Stimulated activated CD8-positive, alpha-beta memory T cell treated with anti-CD3 and anti-CD28 coated beads, Interleukin-4, amount 100 ng/mL, for 24 hours (primary cell): ENCODE data around the gene IFNA17.
"Not testable (repeated sequence)": the region's sequence is repeated elsewhere in the genome, so short reads cannot be mapped to it uniquely, and the experiment has no call there.

Source experiments
- DNase-seq: peaks from one replicate; pipeline ENCODE4 v3.0.0-alpha.2; 2020; ENCODE audit warnings: low read depth

IFNA17 gene

DNA sequence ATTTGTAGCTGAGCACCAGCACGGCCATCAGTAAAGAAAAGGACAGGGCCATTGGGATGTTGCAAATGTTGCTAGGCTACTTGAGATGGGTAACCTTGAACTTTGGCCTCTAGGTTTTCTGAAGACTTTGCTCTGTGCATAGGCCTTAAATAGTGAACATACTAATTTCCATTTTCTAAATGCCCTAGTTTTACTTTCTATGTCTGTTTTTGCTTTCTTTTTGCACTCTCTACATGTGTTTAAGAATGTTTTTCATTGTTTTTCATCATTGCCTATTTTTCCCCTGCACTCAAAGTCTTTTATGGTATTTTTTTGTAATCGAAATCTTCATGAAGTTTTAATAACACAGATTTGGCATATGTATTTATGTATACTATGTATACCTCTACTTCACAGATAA is at the start of gene IFNA17:
Gene IFNA17, minus strand, starts transcription at position 101 of the 400 bp plus-strand sequence. Its CDS starts 49 bp downstream, at position 52.
- DNase-seq, result no peak

GRCh38 chr9:21268347-21268657 is 40.3 kb upstream of the IFNA17 start:
- DNase-seq, result no peak

DNA sequence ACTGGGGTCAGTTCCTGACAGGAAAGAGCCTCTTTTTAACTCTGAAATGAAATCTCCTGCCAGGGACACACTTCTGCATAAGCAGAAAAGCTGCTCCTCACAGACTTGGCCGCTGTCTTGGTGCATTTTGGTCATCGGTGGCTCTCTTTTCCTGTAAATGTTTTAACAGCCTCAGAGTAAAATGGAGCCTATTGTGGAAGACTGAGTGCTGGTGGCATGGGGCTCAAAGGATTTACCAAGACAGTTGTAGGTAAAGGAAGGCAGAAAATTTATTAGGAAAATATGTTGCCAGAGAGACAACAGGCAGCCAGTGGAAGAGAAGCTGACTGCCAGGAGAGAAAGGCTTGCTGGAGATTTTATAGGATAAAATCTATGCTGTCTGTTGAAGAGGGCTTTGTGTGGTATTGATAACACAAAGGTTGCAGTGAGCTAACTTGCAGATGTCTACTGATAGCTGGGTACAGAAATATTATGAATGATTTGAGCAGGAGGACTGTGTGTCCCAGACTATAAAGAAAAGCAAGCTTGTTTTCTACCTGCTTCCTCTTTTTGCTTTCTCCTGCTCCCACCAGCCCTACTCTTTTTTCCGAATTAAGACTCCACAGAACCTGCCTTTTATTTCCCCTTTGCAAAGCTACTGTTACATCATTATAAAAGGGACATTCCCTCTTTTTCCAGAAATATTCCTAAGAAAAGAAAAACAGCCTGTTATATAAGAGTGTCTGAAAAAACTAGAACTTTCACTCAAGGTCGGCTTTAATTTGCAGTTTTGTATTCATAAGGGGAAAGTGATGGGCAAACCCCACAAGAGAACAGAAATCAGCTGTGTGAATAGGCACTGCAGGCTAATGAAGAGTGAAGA is 39.7 kb upstream of the IFNA17 start:
- no peak for DNase-seq

DNA sequence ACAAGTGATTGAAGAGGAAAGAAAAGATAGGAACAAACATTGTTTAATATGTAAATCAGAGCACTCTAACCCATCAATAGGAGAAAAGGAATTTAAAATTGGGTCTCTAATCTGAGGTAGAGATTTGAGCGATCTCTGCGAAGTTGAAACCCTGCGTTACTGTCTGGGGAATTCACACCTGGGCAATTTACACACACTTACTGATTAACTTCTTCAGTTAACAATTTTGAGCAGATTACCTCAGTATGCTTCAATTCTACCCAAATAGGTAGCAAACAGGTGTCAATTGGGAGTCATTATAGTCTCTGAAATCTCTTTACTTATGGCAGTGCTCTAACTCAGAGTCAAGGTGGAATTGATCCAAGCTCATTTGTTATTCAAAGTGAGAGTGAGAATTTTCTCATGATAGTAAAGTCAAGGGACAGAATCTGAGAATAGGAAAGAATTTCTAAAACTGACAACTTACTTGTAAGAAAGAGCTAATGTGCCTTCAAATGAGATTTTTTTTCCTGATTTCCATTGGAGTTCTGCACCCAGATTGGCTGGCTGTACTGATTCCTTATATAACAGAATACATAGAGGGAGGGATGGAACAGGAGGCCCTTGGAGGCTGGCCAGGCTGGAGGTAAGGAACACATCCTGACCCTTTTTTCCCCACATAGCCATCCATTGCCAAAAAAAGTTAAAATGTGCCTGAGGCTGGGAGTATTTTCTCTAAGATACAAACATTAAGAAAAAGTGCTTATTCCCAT is 38.9 kb upstream of the IFNA17 start:
- DNase-seq, result no peak

DNA sequence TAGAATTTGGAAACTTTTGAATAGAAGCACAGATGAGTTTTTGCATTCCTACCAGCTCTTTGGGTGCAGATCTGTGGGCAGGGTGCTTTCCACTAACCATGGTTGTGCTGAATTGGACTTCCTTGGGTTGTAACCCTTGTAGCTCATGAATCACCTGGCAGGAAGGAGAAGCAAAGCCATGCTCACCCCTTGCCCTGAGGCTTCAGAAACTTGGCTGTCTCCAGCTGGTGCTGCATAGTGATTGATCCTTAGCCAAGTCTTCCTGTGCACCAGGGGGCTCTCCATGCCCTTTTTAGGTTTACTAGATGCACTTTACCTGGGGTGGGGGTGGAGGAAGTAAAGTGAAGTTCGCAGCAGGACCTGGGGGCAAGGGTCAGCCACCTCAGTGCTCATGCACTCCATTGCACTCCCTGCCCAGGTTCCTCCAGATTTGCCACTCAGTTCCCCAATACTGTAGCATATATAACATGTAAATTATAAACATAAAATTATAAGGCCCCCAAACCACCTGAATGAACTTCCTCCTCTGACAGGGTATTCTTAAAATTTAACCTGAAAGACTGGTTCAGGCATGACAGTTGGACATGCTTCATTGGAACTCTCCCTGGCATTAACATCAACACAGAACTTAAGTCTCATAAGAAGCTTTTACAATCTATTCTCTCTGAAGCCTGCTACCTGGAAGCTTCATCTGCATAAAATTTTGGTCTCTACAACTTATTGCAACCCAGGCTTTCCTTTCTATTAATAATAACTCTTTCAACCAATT is 37.6 kb upstream of the IFNA17 start:
- DNase-seq, result no peak

GRCh38 chr9:21255538-21256212 is 27.7 kb upstream of the IFNA17 start:
- no peak for DNase-seq

GRCh38 chr9:21252721-21253547 is 24.9 kb upstream of the IFNA17 start:
- no peak for DNase-seq

DNA sequence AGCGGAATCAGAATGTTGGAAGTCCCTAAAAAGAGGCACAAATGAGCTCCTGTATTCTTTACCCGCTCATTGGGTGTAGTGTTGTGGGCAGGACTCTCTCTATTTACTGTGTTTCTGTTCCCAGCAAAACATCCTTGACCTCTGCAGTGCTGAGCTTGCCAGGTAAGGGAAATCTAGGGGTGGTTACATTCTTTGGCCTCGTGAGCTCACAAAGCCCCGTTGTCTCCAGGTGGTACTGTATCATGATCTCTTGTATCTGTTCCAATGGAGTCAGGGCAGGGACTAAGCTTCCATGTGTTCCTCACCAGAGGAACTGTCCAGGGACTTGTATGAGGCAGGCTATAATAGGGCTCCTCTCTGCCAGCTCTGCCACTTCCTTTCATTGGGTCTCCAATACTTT is 23.6 kb upstream of the IFNA17 start:
- DNase-seq, result no peak

DNA sequence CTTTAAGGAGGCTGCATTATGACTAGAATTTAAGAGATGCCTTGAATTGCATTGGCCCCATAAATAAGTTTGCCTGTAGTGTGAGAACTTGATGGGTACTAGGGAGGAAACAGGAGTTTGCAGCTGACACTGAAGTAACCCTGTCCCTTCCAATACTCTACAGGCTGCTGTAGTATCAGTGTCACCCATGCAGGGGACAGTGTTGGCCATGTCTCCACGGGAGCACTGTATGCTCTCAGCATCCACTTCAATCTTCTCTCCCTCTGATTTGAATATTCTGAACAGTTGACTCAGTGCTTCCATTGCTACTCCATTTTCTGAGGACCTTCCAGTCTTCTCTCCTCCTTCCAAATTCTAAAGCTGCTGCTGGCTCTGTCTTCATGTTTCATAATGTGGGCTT is 23.2 kb upstream of the IFNA17 start:
- DNase-seq, result no peak

DNA sequence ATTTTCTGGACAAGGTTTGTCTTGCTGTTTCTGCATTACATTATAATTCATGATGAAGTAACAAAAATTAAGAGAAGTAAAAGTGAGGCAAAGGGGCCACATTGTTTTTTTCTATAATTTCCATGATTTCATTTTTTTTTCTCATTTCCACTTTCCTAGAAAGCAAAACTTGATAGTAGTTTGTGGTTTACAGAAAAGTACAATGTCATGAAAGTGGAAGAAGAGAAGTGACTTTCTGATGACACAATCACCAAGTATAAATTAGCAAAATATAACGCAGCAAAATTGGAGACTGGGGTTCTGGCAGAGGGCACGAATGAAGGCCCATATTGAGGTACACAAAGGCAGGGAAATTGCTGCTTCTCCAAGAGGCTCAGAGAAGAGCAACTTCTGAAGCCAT is 16.8 kb upstream of the IFNA17 start:
- DNase-seq, result no peak

GRCh38 chr9:21239911-21240310 is 11.9 kb upstream of the IFNA17 start, which contains the start of gene IFNA14:
Gene IFNA14 (minus strand): TSS chr9:21240005. CDS start chr9:21239935, 70 bp downstream.
- DNase-seq, result no peak

DNA sequence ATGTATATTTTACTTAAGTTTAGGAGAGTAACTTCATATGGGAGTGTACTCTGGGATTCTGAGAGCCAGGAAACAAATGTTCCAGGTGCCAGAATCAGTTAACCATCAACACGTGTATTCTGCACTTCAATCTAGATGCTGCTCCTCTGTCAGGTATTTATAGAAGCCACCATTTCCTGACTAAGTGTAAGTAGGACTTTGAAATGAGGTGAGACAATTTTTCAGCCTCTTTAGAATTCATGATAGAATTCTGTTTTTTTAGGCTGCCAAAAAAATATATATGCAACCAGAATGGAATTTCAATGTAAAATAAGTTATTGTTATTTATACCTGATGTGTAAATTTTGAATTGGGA is 8.3 kb upstream of the IFNA17 start:
- not testable (repeated sequence) for DNase-seq

GRCh38 chr9:21235468-21236359 is 7.7 kb upstream of the IFNA17 start:
- not testable (repeated sequence) for DNase-seq

DNA sequence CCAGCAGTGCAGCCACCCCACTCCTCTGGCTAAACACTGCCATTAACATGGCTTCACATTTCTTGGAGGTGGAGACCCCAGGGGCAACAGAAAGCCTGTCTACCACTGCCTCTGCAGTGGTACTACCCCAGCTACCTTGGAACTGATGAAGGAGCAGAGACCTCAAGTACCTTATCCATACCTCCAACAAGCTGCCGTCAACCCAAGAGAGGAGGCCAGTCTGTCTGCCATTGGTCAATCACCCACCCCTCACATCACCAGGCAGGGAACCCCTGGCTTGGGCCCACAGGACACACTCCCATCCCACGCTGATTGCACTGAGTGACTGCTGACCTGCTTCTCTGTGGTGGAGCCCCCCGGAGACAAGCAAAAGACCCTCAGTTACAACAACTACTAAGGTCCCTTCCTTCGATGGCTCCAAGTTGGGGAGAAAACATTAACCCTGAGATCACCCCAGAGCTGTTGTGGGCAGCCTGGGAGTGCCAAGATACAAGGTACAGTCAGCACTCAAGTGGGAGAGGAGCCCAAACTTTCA is 6.2 kb upstream of the IFNA17 start:
- no peak for DNase-seq

GRCh38 chr9:21233258-21233657 is 5.2 kb upstream of the IFNA17 start:
- DNase-seq, result no peak

- not testable (repeated sequence) for DNase-seq
Observed at GRCh38 chr9:21217211-21217610, 10.8 kb downstream of the IFNA17 start, which contains the start of gene IFNA16. Gene IFNA16 (minus strand): TSS chr9:21217311. CDS start chr9:21217305, 6 bp downstream.

DNA sequence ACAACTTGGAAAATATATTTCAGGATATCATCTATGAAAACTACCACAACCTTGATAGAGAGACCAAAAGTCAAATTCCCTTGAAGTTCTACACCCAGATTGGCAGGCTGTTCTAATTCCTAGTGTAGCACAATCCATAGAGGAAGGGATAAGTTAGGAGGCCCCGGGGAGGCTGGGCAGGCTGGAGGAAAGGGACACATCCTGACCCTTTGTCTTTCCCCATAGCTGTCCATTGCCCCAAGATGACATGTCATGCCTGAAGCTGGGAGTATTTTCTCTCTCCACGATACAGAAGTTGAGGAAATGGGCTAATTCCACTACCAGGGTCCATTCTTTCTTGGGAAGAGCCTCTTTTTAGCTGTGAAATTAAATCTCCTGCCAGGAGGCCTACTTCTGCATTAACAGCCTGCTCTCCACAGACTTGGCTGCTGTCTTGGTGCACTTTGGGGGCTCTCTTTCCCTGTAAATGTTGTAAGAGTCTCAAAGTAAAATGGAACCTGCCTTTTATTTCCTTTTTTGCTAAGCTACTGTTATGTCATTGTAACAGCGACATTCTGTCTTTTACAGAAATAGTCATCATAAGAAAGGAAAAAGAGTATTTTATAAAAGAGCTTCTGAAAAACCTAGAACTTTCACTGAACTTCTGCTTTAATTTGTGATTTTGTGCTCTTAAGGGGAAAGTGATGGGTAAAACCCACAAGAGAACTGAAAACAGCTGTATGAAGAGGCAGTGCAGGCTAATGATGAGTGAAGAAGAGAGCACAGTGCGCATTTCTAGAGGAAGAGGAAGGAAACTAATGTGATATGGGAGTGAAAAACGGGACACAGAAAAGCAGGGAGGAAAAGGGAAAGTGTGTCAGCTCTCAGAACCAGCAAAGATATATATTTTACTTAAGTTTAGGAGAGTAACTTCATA is 14.4 kb downstream of the IFNA17 start:
- DNase-seq, result not testable (repeated sequence)

GRCh38 chr9:21212160-21212559 is 15.9 kb downstream of the IFNA17 start:
- DNase-seq, result not testable (repeated sequence)

DNA sequence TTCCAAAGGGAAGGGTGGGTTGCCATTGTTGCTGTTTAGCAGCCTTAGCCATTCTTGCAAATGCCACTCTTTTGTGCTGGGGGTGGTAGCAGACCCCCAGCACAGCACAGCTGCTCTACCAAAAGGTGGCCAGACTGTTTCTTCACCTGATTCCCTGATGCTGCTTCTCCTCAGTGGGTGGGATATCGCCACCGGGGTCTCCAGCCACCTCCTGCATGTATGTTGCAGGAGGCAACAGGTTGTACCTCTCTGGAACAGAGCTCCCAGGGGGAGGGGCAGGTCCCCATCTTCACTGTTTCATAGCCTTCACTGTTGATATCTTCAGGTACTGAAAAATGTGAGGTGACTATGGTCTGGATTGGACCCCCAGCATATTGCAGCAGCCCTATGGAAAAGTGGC is 17.2 kb downstream of the IFNA17 start:
- not testable (repeated sequence) for DNase-seq
